Glomerular visceral epithelial cell (primary cell): Measurements from ENCODE around the gene DNASE1L3.
"Not testable (repeated sequence)": the region's sequence is repeated elsewhere in the genome, so short reads cannot be mapped to it uniquely, and the experiment has no call there.

ENCODE experiments used
- DNase-seq: peaks from one replicate; pipeline ENCODE4 v3.0.0-alpha.2; 2016; ENCODE audit errors: extremely low spot score

The DNASE1L3 gene

DNA sequence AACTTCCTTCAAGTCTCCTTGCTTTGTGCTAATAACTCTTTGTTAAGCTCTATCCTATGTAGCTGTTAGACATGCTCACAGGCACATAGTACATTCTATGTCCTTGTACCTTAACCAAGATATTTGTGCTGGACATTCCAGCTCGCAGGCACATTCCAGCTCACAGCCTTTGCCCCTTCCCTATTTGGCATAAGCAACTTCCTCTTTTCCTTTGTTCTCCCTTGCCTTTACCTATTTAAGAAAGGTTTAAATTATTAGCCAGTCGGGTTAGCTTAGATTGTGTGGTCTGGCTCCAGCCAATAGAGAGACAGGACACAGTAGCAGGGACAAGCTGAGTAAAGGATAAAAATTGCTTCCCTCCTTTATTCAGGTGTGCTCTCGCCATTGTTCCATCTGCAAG lies 9.3 kb downstream of the DNASE1L3 start:
- DNase-seq = not testable (repeated sequence)

GRCh38 chr3:58200846-58201355 lies 9.9 kb downstream of the DNASE1L3 start:
- DNase-seq = no peak

GRCh38 chr3:58200121-58200709 lies 10.6 kb downstream of the DNASE1L3 start:
- DNase-seq = no peak

GRCh38 chr3:58198804-58199203 lies 12.0 kb downstream of the DNASE1L3 start:
- no peak for DNase-seq

DNA sequence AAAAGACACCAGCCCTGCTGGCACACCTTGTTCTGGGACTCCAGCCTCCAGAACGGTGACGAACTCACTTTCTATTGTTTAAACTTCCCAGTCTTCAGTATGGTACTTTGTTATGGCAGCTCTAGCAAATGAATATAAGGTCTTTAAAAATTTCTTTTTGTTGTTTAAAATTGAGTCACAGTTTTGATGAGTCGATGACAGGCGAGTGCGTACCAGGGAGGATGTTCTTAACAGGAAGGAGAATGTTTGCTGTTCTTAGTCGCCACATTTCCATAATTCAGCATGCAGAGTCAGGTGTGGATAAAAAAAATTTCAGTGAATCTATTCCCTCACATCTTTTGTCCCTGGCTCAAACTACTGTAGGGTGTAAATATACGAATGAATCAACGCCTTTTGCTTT lies 12.4 kb downstream of the DNASE1L3 start:
- no peak for DNase-seq

DNA sequence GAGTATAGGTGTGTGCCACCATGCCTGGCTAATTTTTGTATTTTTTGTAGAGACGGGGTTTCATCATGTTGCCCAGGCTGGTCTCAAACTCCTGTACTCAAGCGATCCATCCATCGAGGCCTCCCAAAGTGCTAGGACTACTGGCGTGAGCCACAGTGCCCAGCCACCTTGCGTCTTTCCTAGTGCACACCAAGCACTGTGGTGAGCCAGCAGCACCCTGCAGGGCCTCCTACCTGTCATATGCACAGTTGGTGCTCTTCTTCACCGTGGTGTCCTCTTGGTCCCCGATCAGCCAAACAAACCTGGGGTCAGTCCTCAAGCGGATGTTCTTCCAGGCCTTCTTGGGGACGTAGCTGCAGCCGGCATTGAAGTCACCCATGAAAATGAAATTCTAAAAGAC lies 13.2 kb downstream of the DNASE1L3 start:
- DNase-seq = no peak

- DNase-seq = no peak
Observed at GRCh38 chr3:58193682-58194407, 16.9 kb downstream of the DNASE1L3 start.

GRCh38 chr3:58192069-58192468 lies 18.7 kb downstream of the DNASE1L3 start:
- DNase-seq = no peak

- DNase-seq = no peak
Observed at GRCh38 chr3:58191361-58191991, 19.3 kb downstream of the DNASE1L3 start.

GRCh38 chr3:58190882-58191281 lies 19.9 kb downstream of the DNASE1L3 start:
- DNase-seq = no peak

DNA sequence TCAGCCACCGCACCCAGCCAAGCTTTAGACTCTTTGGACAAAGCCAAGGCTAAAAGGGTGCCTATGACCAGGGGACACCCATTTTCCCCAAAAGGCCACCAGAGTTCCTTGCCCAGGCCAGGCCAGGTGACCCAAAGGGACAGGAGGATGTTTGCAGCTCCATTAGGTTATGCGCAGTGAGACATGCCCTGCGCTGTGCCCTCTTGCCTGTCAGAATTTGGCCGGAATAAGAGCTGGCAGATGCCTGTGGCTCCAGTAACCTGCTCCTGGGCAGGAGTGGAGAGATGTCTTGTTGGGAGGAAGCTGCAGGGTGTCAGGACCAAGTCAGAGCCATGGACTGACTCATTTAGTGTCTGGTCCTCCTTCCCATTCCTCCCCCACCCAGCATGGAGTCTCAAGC lies 20.5 kb downstream of the DNASE1L3 start:
- no peak for DNase-seq

GRCh38 chr3:58189691-58190090 lies 21.1 kb downstream of the DNASE1L3 start:
- DNase-seq = no peak

DNA sequence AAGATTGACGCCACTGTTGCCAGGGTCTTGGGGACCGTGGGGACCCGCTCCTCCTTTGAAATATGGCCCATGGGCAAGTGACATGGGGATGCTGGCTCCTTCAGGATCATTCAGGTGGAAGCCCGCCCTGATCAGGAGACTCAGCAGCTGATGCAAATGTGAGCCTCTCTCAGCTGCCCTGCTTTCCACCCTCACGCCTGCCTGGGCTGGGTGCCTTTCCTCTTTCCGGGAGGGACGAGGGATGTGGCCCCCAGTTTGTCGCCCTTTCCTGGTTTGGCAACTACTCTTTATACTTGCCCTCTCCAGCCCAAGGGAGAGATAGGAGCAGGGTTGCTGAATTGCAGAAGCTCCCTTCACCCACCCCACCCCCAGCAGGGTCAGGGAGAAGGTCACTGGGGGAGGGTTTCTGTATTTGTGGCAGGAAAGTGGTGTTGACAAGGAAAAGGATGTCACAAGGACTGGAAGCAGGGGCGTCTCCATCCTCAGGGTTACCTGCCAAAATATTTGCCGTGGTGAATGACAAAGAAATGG lies 21.8 kb downstream of the DNASE1L3 start:
- DNase-seq = no peak

DNA sequence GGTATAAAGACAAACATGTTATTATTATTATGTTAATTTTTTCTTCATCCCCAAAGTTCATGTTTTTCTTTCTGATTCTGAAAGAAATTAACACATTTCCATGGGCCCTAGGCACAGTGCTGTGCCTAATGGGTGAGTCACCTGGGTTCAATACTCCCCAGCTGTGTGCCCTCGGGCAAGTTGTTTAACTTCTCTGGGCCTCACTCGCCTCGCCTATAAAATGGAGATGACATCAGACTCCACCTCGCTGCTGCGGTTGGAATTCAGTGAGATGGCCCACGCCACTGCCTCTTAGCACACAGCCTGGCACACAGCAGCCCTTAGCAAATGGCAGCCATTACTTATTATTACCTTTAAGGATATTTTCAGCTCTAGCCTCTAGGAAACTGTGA lies 22.6 kb downstream of the DNASE1L3 start:
- DNase-seq = no peak

- no peak for DNase-seq
Observed at GRCh38 chr3:58184982-58185360, 25.8 kb downstream of the DNASE1L3 start.

- DNase-seq = no peak
Observed at GRCh38 chr3:58184309-58184981, 26.3 kb downstream of the DNASE1L3 start.

GRCh38 chr3:58183891-58184290 lies 26.9 kb downstream of the DNASE1L3 start:
- no peak for DNase-seq

- no peak for DNase-seq
Observed at GRCh38 chr3:58183221-58183620, 27.6 kb downstream of the DNASE1L3 start.

GRCh38 chr3:58180940-58181587 lies 29.7 kb downstream of the DNASE1L3 start:
- no peak for DNase-seq

GRCh38 chr3:58180099-58180880 lies 30.5 kb downstream of the DNASE1L3 start:
- DNase-seq = no peak
